Dermis microvascular lymphatic vessel endothelial cell (primary cell): ENCODE data around the gene SURF4. TPM values are rescaled to one million over a fixed set of nuclear protein-coding genes. Genes with fewer than 3 reads are reported as not detected.

ENCODE experiments used
- total RNA-seq: library from RNA; depleted of rRNA; stranded (reverse); fragments of >200 nt; gene quantifications from 2 replicates; pipeline ENCODE4 v1.2.1, GENCODE V29; 2014

SURF4 gene
- total RNA-seq, 1 donor from 2014 or later: 270 TPM

Other genes starting within 250 kb of the SURF4 start
- gene GBGT1, start 212.1 kb downstream of the SURF4 start, total RNA-seq: 21.3 and 37.7 TPM in 2 replicates
- gene OBP2B, start 166.8 kb downstream of the SURF4 start, total RNA-seq: not detected in 2 replicates
- gene ABO, start 100.9 kb downstream of the SURF4 start, total RNA-seq: 0.39 and 0.63 TPM in 2 replicates
- 5.3 and 7.3 TPM in 2 replicates for gene SURF6, start 39.9 kb downstream of the SURF4 start, total RNA-seq
- gene MED22, start 27.9 kb downstream of the SURF4 start, total RNA-seq: 10.3 and 19.1 TPM in 2 replicates
- gene RPL7A, start 27.8 kb downstream of the SURF4 start, total RNA-seq: 1,768 and 1,981 TPM in 2 replicates
- gene SURF1, start 19.6 kb downstream of the SURF4 start, total RNA-seq: 19.7 and 21.6 TPM in 2 replicates
- gene SURF2, start 19.5 kb downstream of the SURF4 start, total RNA-seq: 9.6 and 15.3 TPM in 2 replicates
- gene STKLD1, start 306 bp upstream of the SURF4 start, total RNA-seq: 0.26 and 0.38 TPM in 2 replicates
- 12.1 and 13.3 TPM in 2 replicates for gene REXO4, start 42.0 kb upstream of the SURF4 start, total RNA-seq
- 0.39 and 1.0 TPM in 2 replicates for gene ADAMTS13, start 46.3 kb upstream of the SURF4 start, total RNA-seq
- 6.5 and 15.2 TPM in 2 replicates for gene CACFD1, start 83.9 kb upstream of the SURF4 start, total RNA-seq
- gene SLC2A6, start 103.0 kb upstream of the SURF4 start, total RNA-seq: 19.7 and 24.4 TPM in 2 replicates
- gene MYMK, start 148.9 kb upstream of the SURF4 start, total RNA-seq: not detected in 2 replicates
- under 0.01 TPM in 2 replicates for gene ADAMTSL2, start 158.6 kb upstream of the SURF4 start, total RNA-seq
- gene FAM163B, start 233.3 kb upstream of the SURF4 start, total RNA-seq: not detected in 2 replicates